COR-L47 (cell line): ENCODE measurements around the gene MAML3.
A peak's percentile ranks its signal among the peaks of the same experiment; 100 is the strongest.

Experiments
- DNase-seq: peaks from one replicate; lab custom pipeline; 2025; lab: John Stamatoyannopoulos, UW

Gene MAML3

DNA sequence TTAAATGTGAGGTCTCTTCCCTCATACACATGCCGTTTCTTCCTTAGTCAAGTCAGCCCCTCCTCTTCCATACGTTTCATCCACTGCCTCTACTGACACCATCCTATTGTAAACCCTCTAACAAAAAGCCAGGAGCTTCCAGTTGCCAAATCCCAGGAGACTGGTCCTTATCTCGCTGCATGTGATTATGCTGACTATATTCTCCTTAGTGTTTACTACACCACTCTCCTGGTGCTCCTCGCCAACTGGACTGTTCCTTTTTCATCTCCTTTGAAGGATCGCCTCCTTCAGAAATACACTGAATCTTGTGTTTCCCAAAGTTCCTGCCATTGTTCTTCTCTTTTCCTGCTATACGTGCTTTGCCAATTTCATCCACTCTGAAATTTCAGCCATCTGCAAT, 27.7 kb downstream of the MAML3 start:
- no peak for DNase-seq

DNA sequence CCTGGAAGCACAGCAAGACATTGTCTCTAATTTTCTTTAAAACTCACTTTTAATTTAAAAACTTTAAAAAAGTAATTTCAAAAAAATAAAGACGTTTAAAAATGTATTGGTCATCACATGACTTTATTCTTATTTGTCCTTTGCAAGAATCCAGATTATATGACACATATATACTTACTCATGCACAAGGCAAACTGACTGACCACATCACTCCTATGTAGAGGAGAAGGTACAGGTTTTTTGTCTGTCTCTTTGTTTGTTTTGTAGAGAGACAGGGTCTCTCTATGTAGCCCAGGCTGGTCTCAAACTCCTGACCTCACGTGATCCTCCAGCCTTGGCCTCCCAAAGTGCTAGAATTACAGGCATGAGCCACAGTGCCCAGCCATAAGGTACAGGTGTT, 28.6 kb downstream of the MAML3 start:
- no peak for DNase-seq

DNA sequence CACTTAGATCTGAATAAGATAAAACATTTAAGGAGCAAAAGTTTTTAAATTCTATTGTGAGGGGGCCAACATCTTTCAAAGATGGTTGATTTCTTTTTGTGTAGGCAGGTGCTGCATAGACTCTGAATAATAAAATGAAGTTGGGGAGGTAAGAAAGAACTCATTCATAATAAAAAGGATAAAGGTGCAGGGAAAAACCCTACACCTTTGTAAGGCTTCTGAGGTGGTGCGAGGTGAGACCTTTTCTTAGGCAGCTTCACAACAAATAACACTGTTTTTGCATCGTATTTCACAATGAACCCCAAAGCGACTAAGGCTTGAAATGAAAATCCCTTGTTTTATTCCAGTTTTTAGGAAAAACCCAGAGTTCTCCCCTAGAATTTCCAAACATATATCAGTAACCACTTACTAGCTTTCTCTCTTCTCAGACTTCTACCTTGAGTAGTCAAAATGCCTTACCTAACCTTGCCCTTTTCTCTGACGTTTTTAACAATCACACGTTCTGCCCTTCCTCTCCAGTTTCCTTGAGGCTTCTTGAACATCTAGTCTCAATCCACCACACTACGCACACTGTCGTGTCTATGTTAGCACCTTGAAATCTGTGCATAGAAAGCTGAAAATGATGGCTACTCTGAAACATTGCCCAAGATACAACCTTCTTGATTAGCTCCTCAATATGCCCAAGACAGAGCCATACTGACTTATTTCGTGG, 30.2 kb downstream of the MAML3 start:
- no peak for DNase-seq

DNA sequence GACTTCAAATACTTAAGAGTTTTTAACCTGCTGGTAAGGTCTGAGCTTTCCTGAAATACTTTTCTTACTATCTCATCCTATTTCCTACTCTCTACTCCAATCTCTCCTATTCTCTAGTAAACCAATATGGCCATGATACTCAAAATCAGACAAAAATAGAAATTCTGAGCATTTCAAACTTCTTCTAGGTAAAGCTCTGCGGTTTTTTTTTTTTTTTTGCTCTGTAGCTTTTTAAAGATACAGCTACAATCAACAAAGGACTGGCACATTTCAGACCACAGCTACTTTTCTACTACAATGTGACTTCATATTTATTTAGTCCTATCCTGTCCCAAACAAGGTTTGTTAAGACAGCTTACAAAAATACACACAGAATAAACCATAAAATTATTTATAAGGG, 31.1 kb downstream of the MAML3 start:
- no peak for DNase-seq

DNA sequence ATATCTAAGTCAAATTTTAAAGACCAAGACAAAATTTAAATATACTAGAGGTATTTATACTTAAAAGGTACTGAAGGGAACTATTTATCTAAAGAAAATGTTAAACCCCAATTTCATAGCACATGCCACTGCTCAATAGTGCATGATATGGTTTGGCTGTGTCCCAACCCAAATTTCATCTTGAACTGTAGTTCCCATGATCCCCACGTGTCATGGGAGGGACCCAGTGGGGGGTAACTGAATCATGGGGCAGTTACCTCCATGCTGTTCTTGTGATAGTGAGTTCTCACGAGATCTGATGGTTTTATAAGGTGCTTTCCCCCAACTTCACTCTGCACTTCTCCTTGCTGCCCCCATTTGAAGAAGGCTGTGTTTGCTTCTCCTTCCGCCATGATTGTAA, 32.3 kb downstream of the MAML3 start:
- DNase-seq = no peak

DNA sequence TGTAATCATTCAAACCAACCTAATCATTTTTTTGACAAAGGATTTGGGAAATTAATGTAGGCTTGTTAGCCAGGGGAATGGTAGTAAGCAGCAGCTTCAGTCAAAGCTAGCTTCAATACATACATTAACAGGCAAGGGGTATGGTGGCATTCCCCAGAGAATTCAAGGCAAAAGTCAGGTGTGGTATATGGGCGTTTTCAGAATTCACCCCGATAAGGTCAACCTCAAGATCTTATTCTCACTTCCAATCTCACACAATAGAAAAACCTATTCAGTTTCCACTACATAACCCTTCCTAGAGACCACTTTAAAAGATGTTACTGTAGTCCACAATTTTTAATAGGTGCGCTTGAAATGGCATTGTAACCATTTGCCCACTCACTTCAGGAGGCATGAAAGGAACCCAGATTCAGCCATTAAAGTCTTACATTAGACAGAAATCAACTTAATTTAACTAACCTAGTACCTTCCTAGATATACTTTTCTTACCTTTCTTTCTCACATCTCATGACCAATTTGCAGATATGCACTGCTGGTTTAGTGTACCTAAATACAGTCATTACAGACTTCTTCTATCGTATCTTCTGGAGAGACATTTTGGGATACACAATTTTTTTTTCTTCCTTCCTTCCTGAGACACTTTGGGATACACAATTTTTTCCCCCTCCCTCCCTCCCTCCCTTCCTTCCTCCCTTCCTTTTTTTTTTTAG, 34.9 kb downstream of the MAML3 start:
- no peak for DNase-seq

DNA sequence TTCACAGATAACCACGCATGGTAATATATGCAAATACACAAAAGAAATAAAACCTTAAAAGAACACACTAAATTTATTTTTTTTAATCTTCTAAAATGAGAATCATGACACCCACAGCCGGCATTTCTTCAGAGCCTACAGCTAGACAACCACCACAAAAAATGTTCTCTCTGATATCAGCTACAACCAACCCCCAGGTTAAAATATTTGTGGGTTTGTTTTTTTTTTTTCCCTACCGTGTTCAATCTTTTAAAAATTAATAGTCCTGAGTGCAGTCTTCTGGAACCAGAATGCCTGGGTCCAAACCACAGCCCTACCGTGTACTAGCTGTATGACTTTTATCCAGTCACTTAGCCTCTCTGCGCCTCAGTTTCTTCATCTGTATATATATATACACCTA, 36.0 kb downstream of the MAML3 start:
- no peak for DNase-seq

DNA sequence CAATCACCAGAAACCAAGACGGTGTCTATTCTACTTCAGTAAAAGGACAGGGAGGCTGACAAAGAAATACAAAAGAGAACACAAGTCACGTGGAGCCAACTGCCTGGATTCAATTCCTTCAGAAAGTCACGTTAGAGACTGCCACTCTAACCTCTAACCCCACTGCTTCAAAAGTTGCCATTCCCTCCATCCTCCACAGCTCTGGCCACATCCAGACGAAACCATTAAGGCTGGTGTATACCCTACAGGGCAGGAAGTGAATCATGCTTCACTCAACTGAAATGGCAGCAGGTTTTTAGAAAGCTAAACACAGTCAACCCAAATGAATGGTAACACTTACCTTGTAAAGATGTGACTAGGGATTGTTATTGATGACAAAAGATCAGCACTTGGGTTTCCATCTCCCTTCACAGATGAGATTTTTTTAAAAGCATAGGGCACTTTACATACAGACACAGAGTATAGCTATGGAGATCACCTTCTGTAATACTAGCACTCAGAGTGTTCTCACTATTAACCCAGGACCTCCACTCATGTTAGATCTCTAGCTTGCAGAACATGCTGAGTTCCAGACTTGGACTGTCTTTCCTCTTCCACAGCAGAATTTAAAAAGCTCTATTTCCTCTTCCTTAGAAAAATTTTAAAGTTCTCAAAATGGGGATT, 37.4 kb downstream of the MAML3 start:
- no peak for DNase-seq

DNA sequence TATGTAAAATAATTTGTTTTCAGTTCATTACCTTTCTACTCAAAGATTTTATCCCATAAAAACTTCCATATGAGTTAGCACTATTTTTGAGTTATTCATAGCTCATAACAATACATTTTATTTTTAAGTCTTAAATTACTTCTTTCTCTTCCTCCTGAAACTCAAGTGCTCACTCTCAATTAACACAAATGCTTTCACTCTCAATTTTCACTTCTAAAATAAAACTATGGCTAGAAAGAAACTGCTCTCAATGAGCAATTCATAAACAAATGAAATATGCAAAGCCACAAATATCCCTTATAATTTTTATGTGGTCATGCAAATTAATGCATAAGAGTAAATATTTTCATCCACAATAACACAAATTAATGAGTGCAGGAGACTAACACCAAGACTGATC, 38.8 kb downstream of the MAML3 start:
- DNase-seq = no peak

DNA sequence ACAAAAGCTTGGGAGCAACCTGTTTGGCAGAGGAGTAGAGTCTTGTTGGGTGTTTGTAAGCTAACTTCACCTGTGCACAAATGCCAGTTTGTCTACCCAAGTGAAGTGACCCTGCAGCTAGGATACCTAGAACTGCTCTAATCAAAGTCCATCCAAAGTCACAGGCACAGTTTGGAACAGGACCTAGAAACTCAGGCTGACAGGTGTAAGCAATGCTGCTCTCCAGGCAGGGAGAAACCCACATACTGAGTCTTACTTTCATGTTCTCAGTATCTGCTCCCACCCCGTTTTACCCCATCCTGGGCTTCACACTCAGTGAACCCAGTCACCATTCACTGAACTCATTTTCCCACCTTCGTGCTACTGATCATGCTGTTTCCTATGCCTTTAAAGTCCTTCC, 40.3 kb downstream of the MAML3 start:
- no peak for DNase-seq

DNA sequence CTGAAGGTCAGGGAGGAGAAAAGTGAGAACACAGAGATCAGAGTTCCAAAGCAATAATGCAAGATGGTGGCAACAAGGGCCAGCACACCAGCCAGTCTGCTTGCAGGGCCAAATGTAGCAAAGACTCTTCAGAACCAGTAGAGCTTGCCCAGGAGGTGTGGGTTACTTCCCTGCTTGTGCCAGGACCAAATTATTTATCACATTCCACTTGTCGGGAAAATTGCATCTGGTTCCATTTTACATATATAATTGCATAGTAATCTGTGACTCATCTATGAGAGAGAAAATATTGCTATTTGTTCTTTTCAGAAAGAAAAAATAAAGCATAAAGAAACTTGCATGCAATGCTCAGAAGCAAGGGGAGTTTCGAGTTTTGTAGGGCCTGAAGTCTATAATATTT, 41.4 kb downstream of the MAML3 start:
- DNase-seq = no peak

DNA sequence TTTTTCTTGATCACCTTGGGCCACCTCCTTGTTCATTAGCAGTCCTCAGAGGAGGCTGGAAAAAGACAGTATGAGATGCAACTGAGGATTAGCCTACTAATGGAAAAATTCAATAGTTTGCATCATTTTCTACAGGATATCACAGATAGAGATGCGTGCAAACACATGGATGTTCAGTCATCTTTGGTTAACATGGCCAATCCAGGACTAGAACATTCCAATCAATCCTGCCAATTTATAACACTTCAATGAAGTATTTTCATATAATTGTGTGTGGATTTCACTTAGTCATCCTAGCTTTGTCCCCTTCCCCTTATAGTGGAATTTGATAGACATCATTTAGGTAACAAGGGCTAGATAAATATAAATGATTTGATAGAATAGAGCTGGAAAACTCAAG, 42.7 kb downstream of the MAML3 start:
- DNase-seq = no peak

DNA sequence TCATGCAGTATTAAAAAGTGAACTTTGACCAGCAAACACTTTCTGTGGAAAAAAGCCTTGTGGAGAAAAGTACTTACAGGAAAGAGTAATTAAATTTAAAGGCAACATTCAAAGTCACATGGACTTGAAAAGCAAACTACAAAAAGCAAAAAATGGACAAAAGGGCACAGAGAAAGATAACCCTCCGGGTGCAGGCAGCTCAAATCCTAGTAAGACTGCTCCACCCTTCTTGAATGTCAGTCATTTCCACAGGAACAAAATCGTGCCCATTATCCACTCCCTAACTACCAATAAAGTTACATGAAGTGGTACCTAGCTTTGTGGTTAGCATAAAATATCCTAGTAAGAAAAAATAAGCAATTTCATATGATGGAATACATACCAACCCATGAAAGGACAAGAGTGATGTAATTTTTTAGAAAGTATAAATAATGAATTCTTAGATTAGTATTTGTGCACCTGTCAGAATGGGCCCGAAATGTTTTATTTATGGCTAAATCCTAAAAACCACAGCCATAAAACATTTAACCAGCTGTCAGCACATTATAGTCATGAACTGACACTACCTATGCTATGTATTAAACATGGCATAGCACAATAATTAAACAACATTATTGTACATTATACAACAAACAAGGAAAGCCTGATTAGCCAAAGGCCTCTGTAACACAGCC, 43.3 kb downstream of the MAML3 start:
- no peak for DNase-seq

DNA sequence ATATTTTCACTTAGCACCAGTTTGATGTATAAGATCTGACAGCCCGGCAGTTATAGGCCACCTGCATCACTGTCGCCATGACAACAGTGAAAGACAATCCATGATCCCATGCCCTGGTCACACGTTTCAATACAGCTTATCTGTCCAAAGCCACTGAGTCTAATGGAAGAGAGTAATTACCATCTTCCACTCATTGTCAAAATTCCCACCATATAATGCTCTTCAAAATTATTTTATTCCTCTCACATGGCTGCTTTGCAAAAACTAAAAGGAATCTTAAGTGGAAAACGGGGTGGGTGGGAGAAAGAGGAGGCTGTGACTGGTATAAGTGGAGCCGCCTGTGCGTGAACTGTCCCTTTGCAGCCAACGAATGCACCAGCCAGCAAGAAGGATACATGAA, 44.2 kb downstream of the MAML3 start:
- DNase-seq = peak; percentile 20

DNA sequence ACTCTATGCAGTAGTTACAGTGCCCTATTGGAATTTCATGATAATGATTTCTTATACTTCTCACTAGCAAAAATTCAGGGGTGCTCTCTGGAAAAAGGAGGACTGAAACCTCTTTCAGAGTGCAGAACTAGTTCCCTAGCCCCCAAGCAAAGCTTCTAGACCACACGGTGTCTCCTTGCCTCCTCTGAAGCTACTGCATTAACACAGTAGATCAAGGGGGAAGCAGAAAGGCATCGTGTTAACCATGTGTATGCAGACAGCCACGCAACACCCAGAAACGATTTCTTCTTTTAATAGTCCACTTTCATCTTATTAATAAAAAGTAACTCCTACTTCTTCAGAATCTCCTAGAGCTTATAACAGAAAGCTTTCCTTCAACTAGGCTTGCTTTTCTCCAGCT, 44.7 kb downstream of the MAML3 start:
- DNase-seq = no peak

DNA sequence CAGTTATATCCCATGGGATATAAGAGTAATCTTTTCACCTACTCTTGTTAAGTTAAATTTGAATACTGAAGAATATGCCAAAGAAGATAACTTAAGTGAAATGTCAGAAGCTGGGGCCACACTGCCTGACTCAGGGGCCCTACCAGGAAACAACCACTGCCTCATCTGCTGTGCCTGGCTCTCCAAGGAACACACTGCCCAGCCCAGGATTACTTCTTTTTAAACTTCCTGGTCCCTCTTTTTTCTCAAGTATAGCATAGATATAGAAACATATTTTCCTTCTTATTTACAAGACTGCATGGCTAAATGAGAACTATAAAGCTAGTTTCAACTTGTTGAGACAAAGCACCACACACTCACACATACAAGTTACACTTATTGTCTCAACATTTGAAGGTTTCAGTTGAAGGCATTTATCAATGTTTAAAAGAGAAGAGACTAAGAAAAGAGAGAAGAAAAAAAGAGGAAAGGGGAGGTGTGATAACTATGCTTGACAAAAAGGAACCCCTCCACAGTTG, 45.2 kb downstream of the MAML3 start:
- DNase-seq = no peak

DNA sequence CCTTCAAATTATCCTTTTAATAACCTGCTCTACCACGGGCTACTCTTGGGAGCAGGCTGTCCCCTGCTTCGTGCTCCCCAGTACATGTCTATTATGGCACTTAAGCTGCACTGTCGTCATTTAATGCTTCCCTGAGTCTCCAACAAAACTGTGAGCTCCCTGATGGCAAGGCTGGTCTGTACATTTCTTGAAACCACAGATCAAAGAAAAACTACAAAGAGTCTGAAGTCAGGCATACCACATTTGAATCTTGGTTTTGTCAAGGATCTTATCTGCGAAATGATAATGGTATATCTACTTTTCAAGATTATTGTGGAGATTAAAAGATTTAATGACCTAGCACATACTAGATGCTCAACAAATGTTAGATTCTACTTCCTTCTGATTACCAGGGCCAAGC, 45.7 kb downstream of the MAML3 start:
- no peak for DNase-seq

DNA sequence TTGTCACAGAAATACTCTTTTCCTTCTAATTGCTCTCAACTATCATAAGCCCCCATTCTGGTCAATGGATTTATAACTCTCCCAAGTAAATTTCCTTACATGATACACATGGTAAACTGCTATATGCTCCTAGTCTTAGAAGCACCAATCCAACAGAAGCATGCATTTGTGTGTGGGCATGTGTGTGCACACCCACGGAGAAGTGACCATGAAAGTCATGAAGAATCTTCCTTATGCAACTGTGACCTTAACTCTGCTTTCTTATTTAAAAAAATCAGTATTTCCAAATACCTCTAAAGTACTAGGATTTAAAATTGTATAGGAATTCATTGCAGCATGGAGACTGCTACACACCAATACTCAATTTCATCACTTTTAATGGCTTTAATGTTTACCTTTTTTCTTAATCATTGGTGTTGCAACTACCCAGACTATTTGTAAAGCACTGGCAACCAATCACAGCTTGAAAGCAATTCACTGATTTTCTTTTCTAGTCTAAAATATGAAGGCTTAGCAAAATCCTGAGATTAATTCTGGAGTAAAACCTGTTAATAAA, 47.6 kb downstream of the MAML3 start:
- no peak for DNase-seq

DNA sequence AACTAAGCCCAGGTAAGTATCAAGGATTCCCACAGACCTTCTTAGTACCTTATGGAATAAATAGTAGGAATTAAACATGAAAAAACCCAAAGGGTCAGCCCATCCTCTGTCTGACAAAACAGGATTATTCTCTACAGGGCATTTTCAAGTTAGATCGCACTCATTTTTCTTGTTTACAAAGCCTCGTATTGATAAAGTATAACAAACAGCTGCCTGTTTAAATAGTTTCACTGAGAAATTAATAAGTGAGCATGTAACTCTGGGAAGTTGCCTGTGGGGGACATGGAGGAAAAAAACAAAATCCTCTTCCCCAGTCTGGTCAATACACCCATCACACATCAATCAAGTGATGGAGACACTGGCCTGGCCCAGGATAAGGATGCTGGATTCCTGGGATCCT, 48.5 kb downstream of the MAML3 start:
- no peak for DNase-seq

DNA sequence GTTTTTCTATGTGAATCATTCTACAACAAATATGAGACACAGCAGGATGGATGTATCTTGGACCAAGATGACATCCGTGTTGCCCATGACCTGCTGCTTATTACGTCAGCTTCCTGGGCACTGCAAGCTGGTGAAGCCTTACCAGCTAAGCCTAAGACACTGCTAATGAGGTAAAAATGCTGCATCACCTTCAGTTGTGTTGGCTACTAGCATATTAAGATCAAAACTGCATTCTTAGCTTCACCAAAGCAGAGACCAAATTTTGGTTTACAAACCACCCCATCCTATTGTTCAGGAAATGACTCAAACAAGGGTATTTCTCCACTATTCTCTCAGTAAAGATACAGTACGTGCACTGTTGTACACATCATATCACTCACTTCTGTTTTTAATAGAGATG, 50.3 kb downstream of the MAML3 start:
- no peak for DNase-seq

DNA sequence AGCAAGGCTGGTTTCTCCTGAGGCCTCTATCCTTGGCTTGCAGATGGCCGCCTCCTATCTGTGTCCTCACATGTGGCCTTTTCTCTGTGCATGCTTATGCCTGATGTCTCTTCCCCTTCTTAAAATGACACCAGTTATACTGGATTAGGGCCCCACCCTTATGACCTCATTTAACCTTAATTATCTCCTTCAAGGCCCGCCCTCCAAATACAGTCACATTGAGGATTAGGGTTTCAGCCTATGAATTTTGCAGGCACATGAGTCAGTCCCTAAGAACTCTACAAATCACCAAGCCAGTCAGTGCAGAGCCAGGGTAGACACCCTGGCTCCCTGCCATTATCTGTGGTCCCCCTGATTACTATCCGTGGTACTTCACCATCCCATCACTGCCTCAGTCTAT, 51.6 kb downstream of the MAML3 start:
- DNase-seq = no peak

DNA sequence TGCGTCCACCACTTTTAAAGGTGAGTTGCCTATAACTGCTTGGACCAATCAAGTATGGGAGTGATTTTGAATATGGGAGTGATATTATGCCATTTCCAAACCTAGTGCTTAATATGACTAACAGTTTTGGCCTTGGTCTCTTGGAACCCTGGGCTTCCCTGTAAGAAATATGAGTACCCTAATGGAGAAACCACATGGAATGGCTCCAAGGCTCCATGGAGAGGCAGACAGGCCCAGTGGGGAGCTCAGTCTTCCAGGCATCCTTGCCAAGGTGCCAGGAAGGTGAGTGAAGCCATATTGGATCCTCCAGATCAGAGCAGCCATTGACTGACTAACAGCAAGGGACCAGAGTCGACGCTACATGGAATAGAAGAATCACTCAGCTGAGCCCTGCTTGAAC, 53.2 kb downstream of the MAML3 start:
- no peak for DNase-seq
